GM19395 (cell line): ENCODE results near the gene TRANK1.
A peak's percentile ranks its signal among the peaks of the same experiment; 100 is the strongest.
"Not testable (repeated sequence)": the region's sequence is repeated elsewhere in the genome, so short reads cannot be mapped to it uniquely, and the experiment has no call there.

ENCODE experiments used
- ATAC-seq: cut with Tn5 transposase; IDR thresholded peaks from one replicate; pipeline ENCODE4 v1.9.1; 2021; ENCODE audit warnings: mild to moderate bottlenecking, moderate library complexity; ENCODE audit not compliant: unreplicated experiment

The TRANK1 gene

DNA sequence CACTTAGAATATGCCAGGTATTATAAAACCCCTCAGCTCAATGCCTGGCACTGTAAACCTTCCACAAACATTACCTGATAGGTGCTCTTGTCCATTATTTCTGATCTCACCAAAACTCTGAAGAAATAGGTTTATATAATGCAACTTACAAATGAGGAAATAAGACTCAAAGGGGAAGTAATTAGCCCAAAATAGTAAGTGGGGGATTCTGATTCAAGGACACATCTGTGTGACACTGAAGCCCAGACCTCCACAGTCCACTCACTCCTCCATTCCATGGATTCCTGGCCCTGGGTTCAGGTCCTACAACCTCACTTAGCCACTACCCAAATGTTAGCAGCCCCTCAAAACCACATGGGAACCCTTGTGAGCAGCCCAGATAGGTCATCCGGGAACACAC, 49.9 kb downstream of the TRANK1 start:
- ATAC-seq, result no peak

- peak; percentile 23 for ATAC-seq
Observed at GRCh38 chr3:36893826-36894225, 51.0 kb downstream of the TRANK1 start.

GRCh38 chr3:36893137-36893557, 51.7 kb downstream of the TRANK1 start:
- ATAC-seq, result peak; percentile 47

GRCh38 chr3:36892457-36893136, 52.3 kb downstream of the TRANK1 start:
- no peak for ATAC-seq

DNA sequence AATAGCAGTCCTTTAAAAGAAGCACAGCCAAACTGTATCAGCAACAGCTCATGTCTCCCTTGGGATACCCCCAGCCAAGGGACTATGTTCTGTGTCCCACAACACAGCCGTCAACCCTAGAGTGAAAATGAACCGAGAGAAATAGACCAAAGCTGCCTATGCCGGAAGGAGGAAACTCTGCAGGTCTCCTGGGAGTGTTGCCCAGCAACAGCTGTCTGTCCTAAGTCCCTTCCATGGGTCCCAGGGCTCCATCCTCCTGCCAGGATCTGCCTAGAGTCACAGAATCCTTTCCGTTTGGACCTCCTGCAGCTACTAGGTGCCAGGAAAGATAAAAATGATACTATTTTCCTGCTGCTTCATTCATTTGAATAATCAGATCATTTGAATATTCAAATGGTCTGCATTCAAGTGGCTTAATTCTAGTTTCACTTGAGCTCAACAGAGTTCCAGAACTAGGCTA, 53.1 kb downstream of the TRANK1 start:
- peak; percentile 75 for ATAC-seq

DNA sequence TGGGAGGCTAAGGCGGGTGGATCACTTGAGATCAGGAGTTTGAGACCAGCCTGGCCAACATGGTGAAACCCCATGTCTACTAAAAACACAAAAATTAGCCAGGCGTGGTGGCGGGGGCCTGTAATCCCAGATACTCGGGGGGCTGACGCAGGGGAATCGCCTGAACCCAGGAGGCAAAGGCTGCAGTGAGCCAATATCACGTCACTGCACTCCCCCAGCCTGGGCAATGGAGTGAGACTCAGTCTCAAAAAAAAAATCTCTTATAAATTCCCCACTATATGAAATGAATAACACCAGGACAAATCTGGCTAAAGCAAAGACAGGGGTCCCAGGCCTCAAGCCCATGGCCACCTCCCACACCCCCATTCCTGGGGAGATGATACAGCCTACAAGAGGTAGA, 53.8 kb downstream of the TRANK1 start:
- ATAC-seq, result not testable (repeated sequence)

DNA sequence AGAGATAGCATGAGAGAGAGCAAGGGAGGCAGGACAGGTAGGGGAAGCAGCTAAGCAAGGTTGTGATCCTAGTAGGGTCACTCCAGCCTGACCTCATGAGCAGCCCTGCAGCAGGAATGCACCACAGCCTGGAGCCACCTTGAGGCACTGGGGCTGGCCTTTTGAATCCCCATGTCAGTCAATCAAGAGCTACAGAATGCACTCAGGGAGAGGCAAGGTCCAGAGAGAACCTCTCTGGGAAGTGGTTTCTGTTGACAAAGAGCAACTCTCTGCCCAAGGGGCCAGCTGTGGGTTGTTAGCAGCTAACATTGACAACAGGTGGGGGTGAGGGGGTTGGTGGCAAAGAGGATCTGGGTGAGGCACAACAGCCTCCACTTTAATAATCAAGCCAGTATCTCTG, 54.6 kb downstream of the TRANK1 start:
- ATAC-seq, result no peak

GRCh38 chr3:36881735-36882134, 63.1 kb downstream of the TRANK1 start:
- ATAC-seq, result no peak

DNA sequence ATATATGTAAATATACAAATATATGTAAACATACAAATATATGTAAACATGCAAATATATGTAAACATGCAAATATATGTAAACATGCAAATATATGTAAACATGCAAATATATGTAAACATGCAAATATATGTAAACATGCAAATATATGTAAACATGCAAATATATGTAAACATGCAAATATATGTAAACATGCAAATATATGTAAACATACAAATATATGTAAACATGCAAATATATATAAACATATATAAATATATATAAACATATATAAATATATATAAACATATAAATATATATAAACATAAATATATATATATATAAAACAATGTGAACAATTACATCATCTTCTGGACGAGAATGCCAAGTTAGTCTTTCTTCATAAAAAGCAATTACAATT, 65.0 kb downstream of the TRANK1 start:
- ATAC-seq, result not testable (repeated sequence)

DNA sequence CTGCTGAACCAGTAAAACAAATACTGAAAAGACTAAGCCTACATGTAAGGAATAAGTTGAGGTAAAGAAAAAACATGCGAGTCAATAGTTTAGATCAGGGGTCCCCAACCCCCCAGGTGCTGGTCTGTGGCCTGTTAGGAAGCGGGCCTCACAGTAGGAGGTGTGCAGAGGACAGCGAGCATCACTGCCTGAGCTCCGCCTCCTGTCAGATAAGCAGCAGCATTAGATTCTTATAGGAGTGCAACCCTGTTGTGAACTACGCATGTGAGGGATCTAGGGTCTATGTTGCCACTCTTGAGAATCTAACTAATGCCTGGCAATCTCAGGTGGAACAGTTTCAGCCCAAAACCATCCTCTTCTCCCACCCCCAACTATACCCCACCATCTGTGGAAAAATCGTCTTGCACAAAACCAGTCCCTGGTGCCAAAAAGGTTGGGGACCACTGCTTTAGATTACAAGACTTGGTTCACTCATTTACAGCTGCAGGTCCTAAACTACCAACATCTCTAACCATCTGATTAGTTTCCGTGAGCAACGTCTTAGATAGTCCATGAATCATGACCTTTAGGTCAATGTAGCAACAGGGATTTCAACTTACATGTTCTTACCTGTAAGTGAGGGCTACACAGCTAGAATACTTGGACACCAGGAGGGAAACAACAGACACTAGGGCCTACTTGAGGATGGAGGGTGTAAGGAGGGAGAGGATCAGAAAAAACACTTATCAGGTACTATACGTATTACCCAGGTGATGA, 66.7 kb downstream of the TRANK1 start:
- ATAC-seq, result no peak

- peak; percentile 99 for ATAC-seq
Observed at GRCh38 chr3:36876181-36876936, 68.5 kb downstream of the TRANK1 start.

DNA sequence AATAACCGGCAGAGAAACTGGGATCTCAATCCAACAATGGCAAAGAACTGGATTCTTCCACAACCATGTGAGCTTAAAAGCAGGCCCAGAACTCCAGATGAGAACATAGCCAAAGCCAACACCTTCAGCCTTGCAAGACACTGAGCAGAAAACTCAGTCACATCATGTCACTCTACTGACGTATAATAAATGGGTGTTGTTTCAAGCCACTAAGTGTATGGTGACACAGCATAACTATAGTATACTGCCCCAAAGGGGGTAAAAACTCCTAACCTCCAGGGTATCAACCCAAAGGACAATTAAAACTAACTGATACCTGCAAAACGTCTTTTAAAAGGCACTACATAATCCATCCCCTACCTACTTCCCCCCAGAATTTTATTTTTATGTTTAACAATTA, 69.5 kb downstream of the TRANK1 start:
- ATAC-seq, result no peak

DNA sequence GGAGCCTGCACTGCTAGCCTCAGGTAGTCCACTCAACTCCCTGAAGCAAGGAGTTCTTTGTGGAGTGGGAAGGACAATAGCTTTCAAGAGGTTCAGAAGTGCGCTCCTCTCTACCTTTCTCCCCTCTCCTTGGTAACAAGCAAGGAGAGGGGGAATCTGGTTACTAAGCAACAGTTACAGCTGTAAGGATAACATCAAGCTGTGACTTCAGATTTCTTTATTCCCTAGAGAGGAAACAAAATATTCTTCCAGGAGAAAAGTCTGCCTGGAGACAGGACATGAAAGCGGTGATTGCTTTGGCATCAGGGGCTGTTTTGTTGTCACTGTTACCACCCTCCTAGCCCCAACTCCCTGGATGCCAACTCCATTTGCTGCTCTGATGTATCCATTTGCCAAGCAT, 70.4 kb downstream of the TRANK1 start:
- no peak for ATAC-seq

- no peak for ATAC-seq
Observed at GRCh38 chr3:36871379-36872126, 73.3 kb downstream of the TRANK1 start.

- peak; percentile 95 for ATAC-seq
Observed at GRCh38 chr3:36868614-36869436, 76.0 kb downstream of the TRANK1 start.

GRCh38 chr3:36867810-36868209, 77.0 kb downstream of the TRANK1 start:
- ATAC-seq, result no peak

GRCh38 chr3:36866368-36866767, 78.5 kb downstream of the TRANK1 start:
- ATAC-seq, result no peak

GRCh38 chr3:36864180-36865053, 80.4 kb downstream of the TRANK1 start:
- ATAC-seq, result no peak
